IPS-18c (cell line): ENCODE data around the gene AATF.

Experiments
- H3K4me3 ChIP-seq: 2 replicates; pipeline ENCODE4 v1.7.0; 2013; ENCODE audit warnings: low read depth, mild to moderate bottlenecking, low read length, moderate library complexity; ENCODE audit not compliant: insufficient read depth
- H3K9me3 ChIP-seq: one replicate; pipeline ENCODE4 v1.6.1; 2013; ENCODE audit warnings: mild to moderate bottlenecking, low read length, moderate library complexity; ENCODE audit not compliant: control insufficient read depth, insufficient read depth

Gene AATF

DNA sequence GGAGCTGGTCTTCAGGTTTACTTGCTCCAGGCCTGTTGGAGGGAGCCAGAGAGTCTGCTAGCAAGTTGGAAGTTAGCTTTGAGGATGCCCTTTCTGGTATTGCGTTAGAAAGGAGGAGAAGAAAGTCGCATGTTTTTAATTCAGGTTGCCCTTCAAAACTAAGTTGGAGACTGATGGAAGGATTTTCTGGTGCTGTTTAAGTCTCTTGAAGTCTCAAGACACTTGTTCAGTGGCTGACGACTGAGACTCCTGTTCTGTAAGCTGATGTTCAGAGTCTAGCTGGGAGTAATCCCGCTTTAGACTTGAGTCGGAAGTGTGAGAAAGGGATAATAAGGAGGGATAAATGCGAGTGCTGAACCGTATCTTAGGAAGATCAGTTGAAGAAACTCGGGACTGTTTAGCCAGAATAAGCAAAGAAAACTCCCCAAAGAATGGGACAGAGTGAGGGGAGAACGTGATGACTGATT lies 740 bp downstream of the AATF start:
- Histone ChIP-seq H3K9me3 (no peaks in the 10 kb centered on the region), H3K4me3 (peak overlapping the region; percentile 88)

DNA sequence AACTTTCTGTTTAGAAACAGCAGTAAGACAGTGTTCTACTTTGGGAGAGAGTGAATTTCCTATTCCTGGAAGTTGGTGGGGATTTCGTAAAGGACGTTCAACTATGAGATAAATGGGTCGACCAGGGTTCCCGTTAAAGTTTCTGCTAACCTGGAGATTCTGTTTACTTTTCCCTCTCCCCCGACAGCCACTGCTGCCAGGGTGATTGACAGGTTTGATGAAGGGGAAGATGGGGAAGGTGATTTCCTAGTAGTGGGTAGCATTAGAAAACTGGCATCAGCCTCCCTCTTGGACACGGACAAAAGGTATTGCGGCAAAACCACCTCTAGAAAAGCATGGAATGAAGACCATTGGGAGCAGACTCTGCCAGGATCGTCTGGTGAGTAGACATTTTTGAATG lies 1.3 kb downstream of the AATF start:
- Histone ChIP-seq H3K9me3 (no peaks in the 10 kb centered on the region), H3K4me3 (peak overlapping the region; percentile 88)

DNA sequence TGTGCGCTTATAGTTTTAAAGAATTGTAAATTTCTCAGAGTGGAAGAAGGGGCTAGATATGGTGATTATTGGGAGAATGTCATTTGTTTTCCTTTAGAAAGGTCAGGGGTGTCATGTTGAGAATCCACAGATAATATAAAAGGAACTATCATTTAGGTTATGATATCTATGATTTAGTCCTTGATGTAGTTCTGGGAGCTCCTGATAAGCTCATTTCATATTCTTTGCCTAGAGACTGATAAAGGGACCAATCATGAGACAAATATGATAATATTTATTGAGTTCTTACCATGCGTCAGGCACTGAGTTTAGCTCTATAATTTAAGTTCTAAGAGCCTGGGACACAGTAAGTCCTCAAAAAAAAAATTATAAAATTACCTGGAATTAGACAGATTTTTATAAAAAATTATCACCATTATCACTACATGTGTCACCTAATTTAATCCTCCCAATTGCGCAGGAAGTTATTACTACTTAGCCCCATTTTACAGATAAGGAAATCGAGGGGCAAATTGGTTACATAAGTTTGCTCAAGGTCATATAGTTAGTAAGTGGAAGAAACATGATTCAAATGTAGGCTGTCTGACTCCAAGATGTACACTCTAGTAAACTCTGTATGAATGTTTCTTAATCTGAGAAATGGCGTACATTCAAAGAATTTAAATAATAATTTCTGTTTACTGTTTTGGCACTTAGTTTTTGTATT lies 2.5 kb downstream of the AATF start:
- Histone ChIP-seq H3K9me3 (no peaks in the 10 kb centered on the region), H3K4me3 (no peak overlapping the region)

DNA sequence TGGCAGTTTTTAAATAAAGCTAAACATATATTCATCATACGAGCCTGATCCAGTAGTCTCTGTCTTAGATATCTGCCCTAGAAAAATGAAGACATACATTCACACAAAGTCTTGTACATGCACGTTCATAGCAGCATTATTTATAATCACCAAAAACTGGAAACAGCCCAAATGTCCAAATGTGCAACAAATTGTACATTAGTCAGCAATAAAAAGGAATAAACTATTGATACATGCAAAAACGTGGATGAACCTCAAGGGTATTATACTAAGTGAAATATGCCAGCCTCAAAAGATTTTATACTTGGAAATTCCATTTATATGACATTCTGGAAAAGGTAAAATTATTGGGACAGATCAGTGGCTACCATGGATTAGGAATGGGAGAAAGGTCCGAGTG lies 22.8 kb downstream of the AATF start:
- Histone ChIP-seq H3K9me3 (no peaks in the 10 kb centered on the region), H3K4me3 (no peak overlapping the region)

DNA sequence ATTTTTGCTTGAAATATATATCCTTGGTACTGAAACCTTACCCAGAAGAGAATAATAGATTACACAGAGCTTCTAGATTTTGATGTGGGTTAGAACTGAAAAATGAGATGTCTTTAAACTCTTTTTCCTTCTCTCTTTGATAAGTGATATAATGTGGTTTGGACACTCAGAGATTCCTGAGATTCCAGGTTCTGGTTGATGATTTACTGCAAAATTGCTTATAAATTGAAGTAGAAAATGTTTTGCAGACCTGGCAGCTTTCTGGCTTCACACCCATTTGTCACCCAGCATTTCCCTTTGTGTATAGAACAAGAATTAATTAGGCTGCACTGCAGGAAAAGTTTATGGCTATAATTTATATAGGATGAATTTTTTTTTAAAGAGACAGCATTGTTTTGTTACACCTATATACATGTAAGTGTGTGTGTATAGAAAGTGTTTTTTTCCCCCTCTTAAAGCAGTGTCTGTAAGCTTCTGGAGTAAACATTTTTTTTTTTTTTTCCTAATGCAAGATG lies 23.5 kb downstream of the AATF start:
- Histone ChIP-seq H3K9me3 (no peaks in the 10 kb centered on the region), H3K4me3 (no peak overlapping the region)

DNA sequence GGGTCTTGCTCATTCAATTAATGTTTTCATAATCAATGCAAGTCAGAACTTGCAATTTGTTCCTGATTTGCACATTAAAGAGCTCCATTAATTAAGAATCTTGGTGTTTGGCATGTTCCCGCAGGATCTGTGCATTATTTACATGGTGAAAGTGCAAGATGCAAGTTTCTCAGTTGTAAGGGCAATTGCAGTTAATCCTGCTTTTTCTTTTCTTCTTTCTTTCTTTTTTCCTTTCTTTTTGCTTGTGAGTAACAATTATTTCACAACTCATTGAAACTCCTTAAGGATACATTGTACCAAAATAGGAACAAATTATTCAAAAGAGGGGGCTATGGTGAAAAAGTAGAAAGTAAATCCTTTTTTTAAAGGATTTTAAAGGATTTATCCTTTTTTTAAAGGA lies 24.2 kb downstream of the AATF start:
- Histone ChIP-seq H3K9me3 (no peaks in the 10 kb centered on the region), H3K4me3 (no peak overlapping the region)

DNA sequence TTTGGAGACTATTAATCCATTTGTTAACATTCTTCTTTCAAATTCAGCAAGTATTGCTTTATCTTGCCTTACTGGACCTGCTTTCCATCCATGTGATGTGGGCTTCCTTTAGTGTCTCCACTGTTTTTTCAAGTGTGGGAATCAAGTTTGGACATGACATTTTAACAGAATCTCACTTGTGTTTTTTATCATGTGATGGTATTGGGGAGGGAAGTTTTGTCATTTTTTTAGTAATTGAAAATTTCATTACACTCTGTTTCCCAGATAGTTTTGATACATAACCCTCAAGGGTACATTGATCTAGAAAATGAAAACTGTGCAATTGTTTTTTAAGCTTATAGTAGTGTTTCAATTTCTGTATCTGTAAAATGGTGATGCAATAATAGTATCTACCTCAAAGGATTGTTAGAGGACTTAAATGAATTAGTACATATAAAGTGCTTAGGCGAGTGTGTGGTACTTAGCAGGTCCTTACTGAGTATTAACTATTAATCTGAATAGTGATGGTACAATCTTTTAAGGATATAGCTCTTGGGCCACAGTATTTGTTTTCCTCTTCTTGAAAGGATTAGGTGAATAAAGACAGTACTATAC lies 27.3 kb downstream of the AATF start:
- Histone ChIP-seq H3K4me3 (no peak overlapping the region), H3K9me3 (no peaks in the 10 kb centered on the region)

DNA sequence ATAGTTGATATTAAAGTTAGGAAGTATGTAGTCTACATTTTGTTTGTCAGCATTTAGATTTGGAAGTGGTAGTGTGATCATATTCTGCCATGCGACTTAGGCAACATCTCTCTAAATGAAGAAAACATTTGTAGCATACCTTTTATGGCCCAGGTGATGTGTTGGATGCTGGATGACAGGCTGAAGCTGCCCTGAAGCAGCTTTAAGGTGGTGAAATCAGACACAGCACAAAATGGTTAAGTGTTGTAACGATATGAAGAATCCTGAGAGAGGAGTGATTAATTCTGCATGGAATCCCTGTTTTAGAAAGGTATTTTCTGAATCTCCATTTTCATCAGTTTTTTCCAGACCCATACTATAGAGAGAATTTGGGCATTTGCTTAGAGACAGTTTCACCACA lies 28.3 kb downstream of the AATF start:
- no peaks in the 10 kb centered on the region for H3K9me3 ChIP-seq
- H3K4me3 ChIP-seq: no peak overlapping the region

DNA sequence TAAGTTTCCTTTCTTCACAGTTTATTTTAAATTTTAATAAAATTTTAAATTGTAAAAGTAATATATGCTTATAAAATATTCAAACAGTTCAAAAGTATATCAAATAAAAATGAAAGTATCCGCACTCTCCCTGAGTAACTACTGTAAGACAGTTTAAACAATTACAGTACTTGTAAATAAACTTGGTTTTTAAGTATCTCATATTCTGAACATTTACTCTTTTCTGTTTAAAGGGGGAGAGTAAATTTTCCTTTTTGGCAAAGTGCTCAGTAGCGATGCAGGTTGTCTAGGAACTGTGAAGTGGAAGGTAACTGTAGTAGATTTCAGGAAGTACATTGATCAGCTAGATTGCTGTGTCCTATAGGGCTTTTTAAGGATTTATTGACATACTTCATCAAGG lies 28.8 kb downstream of the AATF start:
- Histone ChIP-seq H3K4me3 (no peak overlapping the region), H3K9me3 (no peaks in the 10 kb centered on the region)

DNA sequence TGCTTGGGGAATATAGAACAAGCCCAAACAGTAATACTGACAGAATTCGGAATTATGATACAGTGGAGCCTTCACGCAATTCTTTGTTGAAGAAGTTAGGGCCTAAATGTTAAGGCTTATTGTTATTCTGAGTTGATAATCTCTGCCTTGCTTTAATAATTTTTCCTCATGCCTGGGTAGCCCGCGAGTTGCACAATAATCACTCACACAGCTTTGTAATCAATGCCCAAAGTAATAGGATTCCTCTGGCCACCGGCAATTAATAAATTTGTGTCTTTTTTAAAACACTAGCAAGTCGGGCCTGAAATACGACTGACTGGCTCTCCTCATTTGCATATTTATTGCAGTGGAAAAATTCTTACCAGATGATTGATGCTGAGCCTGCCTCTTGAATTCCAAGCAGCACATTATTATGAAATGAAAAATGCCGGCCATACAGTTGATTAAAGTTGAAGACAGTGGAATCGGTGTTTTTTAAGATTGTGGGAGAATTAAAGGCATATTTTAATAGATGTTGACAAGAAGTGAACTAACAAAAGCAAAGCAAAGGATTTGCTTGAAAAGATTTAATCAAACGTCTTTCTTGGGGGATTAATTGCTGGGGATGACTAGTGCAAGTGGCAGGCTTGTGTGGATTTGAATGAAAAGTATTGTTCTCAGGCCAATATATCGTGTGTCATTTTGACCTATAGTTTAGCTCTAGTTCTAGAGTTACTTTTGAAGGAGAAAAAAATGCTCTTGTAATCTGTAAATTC lies 30.2 kb downstream of the AATF start:
- no peak overlapping the region for H3K4me3 ChIP-seq

DNA sequence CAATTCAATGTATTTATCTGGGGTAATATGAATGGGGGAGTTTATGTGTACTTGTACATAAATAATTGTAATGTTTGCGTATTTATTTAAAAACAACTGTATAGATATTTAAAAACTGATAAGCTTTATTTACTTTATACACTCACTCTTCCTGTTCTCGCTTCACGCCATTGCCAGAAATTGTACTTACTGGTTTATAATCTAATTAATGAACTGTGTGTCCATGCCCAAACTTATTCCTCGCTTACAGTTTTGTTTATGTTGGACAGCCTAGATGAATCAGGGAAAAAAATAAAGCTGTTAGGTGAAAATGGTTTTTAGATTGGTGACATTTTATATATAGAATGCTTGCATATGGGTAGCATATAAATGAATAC lies 30.8 kb downstream of the AATF start:
- Histone ChIP-seq H3K4me3 (no peak overlapping the region), H3K9me3 (no peaks in the 10 kb centered on the region)

More for the DNA sequence above, 30.2 kb downstream of the AATF start:
- no peaks in the 10 kb centered on the region for H3K9me3 ChIP-seq

DNA sequence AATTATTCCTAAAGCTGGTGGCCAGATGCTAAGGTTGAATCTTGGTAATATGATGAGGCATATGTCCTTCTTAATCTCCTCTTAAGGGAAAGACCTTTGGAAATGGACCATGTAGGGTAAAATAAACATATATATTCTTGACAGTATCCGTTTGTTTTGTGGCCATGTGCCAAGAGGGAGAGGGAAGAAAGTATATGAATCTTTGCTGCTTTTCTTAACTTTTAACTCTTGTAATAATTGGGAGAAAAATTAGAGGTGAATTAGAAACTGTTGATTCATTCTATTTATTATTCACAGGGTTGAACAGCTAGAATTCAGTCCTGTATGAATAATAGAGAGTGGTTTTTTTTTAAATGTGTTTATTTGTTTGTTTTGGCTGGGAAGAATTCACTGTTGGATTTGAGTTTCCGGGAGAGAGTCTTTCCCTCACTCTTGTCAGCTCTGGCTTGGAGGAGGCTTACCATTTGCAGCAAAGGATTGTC lies 31.6 kb downstream of the AATF start:
- Histone ChIP-seq H3K4me3 (no peak overlapping the region), H3K9me3 (no peaks in the 10 kb centered on the region)

DNA sequence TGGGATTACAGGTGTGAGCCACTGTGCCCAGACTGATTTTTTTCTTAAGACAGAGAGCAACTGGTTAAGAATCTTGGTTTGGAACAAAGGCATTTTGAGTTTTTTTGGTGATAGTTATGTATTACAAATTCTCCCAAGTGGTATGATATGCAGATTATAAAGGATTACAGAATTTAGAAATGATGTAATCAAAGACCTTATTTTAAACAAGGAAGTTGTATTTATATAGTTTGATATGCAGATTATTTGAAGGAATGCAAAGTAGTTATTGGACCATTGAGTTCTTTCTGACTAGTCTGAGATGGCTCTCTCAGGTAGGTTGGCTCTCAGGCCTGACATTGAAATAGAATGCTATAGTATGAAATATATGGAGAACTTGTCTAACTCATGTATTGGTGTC lies 34.9 kb downstream of the AATF start:
- H3K9me3 ChIP-seq: peaks cover 2% of the 10 kb centered on the region
- no peak overlapping the region for H3K4me3 ChIP-seq

DNA sequence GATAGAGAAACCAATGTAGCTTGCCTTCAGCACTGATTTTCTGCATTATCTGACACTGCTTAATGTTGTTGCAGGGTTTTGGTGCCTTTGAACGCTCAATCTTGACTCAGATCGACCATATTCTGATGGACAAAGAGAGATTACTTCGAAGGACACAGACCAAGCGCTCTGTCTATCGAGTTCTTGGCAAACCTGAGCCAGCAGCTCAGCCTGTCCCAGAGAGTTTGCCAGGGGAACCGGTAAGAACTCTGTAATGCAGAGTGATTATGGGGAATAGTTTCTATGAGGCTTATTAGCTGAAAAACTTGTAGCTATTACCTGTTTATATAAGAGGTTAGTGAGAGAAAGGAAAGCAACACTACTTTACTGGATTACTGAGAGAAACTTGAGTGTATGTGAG lies 40.4 kb downstream of the AATF start:
- no peak overlapping the region for H3K4me3 ChIP-seq

DNA sequence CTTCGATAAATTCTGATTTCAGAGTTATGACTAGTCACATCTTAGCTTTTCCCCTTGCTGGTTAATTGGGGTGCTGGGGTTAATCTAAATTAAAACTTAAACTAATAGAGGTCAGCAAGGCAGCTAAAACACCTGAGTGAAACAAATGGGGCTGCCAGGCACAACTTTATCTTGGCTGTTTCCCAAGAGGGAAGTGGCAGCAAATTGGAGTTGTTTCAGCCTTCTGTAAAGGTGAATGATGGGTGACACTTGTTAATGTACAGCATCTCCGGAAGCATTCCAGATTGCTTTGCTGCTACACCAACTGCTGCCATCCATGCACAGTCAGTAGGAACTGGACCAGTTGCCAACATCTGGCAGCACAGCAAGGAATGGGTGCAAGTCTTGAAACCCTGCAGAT lies 43.9 kb downstream of the AATF start:
- Histone ChIP-seq H3K9me3 (no peaks in the 10 kb centered on the region), H3K4me3 (no peak overlapping the region)

More for the DNA sequence above, 40.4 kb downstream of the AATF start:
- H3K9me3 ChIP-seq: peaks cover 2% of the 10 kb centered on the region

DNA sequence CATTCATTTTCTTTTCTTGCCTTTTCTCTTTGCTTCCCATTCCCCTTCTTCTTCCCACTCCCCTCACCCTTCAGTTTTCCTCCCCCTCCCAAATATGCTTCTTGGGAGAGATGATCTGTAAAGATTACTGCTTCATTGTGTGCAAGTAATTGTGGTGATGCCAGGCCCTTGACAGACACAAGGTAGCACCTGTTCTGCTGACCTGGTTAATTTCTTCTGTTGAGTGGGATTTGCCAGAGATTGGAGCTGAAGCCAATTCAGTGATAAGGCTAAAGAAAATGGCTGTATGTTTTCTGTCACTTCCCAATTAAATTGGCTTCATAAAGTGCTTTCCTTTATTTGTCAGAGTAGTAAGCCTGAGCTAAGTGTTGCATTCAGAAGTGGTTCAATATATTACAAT lies 44.5 kb downstream of the AATF start:
- no peaks in the 10 kb centered on the region for H3K9me3 ChIP-seq
- no peak overlapping the region for H3K4me3 ChIP-seq

DNA sequence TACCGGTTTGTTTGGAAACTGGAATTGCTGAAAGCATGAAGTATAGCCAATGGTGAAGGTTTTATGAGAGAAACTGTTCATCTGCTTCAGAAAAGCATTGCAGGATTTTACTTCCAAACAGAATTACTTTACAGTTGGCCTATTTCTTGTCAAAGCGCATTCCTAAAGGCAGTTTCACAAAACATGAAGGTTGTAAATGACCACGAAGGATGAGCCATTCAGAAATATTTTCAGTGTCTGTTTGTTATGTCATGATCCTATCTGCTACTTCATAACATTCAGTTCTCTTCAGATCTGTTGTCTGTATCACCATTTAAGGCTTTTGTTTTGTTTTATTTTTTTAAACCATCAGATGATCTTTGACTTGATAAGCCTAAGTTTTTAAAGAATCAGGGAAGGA lies 45.7 kb downstream of the AATF start:
- H3K4me3 ChIP-seq: no peak overlapping the region
- no peaks in the 10 kb centered on the region for H3K9me3 ChIP-seq

DNA sequence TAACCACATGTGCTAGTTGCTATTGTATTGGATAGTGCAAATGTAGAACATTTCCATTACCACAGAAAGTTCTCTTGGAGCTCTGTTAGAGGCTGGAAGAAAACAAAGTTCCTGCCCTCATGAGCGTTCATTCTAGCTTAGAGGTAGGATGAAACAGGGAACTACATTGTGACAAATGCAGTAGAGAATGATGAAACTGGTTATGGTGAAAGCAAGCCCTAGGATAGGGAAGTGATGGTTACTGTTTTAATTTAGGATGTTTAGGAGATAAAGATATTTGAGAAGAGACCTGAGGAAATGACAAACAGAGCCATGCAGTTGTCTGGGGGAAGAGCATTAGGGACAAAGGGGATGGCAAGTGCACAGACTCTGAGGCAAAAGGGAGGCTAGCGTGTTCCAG lies 50.7 kb downstream of the AATF start:
- peaks cover 4% of the 10 kb centered on the region for H3K9me3 ChIP-seq
- no peak overlapping the region for H3K4me3 ChIP-seq
